Measurements from ENCODE around the gene CPM.

Gene CPM

DNA sequence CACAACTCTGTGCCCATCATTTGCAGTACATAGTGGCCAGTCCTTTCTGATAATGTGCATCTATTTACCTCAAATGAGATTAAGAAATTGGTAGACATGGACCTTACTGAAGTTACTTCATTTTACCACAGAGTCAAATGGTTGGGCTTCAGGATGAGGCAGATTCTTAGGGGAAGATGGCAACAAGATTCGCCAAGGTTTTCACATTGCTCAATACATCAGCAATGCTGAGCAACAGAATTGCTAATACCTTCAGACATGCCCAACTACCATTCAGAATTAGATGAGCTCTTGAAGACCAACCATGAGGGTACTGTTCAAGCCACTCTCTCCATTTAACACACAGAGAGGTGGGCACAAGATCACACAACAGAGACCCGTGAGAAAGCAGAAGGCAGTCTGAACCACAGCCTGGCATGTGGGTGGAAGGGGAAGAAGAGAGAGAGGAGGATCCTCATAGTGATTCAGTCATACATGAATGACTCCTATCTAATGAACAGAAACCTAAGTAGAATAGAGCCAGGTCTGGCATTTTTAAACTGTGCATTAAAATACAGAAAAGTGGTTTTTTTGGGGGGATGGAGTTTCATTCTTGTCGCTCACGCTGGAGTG is 28.5 kb downstream of the CPM start:
- peak; percentile 48 for DNase-seq (ENCODE audit: low read depth)

DNA sequence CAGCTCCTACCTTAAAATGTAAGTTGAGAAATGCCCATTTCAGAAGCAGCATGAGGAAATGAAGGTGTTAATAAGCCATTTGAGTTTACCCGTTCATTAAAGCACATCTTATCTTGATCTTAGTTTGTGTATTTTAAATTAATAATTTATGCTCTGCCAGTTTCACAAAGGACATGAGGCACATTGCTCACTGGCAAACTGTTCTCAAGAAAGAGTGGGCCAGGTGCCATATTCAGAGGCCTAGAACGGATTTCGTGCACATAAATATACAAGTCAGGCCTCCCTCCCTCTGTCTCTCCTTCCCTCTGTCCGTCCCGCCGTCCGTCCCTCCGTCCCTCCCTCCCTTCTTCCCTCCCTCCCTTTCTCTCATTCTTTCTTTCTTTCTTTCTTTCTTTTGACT is 29.5 kb downstream of the CPM start:
- DNase-seq (ENCODE audit: low read depth): no peak

DNA sequence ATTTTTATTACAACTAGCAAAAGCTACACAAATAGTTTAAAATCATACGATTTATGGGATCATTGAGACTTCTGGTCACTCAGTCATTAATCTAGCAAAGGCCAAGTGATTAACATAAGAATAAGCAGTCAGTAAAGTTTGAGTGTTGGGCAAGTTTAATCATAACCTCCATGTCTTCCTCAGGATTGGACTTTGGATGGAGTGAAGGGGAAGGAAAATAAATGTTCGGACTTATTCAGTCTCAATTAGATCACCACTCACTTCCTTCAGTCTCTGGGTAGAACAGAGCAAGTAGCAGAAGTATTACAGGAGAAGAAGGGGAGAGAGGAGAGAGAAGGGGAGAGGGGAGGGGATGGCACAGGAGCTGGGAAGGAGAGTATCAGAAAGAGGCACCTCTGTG is 31.4 kb downstream of the CPM start:
- DNase-seq (ENCODE audit: low read depth): no peak

DNA sequence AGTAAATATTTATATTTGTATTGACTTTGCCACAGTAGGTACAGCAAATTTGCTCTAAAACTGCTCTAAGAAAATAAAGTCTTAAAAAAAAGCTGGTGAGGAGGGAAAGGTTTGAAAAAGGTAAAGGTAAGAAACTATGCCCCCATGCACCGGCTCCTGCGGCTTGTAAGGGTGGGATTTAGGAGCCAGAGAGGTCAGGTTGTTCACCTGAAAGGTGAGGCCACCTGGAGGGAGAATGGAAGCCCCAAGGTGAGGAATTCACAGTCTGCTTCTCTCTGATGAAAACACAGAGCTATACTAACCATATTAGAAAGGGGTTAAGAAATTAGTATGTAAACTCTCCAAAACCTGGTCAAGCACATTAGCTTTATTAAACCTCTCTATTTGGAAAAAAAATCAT is 31.8 kb downstream of the CPM start:
- no peak for DNase-seq (ENCODE audit: low read depth)

DNA sequence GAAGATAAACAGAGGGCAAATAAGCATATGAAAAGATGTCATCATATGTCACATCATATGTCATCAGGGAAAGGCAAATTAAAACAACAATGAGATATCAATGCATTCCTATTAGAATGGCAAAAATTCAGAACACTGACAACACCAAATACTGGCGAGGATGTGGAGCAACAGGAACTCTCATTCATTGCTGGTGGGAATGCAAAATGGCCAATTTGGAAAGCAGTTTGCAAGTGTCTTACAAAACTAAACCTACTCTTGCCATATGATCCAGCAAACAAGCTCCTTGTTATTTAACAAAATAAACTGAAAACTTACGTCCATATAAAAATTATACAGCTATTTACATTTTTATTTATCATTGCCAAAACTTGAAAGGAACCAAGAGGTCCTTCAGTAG is 32.7 kb downstream of the CPM start:
- peak; percentile 20 for DNase-seq (ENCODE audit: low read depth)

DNA sequence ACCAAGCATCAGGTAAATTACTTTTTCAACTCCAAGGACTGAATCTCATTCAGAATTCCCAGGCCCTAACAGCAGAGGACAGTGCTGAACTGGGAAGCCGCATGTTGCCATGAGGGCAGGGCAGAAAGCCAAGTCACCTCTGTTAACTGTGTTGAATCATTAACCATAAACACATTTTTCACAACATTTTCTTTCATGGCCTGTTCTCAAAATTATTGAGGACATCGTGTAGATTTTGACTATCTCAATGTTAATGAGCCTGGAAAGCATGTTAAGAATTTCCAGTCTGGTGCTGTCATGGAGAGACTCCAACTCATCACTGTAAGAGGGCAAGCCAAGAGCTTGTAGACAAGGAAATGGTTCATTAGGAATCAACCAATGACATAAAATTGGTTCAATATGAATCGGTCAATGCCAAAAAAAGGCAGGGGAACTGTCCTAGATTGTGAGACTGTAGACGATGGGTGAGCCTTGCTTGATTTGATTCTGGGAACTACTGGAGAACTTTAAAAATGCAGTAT is 33.7 kb downstream of the CPM start:
- peak; percentile 95 for DNase-seq (ENCODE audit: low read depth)

DNA sequence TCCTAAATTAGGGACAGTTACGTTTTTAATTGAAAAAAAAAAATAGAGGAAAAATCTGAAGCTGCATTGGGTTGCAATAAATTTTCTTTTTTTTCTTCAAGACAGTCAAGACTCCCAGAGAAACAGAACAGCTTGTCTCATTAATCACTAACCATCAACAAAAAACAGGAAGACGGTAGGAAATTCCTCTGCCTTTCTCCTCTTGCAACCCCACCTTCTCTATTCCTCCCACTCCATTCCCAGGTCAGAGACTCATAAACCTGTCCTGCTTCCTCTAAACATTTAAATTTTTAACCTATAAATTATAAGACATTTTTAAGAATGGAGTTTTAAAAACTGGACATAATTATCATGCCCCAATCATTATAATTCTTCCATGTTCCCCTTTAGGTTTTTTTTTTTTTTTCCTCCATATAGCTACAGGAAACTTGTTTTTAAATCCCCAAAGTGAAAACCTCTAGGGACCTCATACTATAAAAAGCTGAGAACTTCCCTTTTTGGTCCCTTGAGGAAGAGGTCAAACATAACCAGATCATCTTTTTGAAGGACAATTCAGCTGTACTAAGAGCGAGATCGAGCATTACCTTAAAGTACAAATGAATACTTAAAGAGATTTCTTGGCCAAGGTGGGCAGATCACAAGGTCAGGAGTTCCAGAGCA is 36.0 kb downstream of the CPM start:
- DNase-seq (ENCODE audit: low read depth): no peak

DNA sequence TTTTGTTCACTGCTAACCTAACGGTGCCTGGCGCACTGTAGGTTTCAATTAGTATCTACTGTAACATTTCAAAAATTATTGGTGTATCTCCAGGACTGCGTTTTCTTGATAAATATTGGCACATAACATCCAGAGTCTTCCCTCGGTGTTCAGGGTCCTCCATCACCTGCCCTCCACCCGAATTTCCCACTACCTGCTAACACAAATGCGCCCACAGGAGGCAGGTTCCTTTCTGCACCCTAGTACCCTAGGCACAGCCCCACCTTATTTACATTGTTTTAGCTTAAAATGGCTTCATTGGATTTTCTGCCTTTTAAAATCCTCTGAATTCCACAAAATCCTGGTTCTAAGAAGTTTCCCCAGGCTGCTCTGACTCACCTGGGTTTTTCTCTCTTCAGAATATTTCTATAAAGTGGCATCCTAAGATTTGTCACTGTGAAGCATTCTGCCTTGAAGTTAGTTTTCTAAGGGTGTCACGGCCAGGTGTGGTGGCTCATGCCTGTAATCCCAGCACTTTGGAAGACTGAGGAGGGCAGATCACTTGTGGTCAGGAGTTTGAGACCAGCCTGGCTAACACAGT is 38.6 kb downstream of the CPM start:
- DNase-seq (ENCODE audit: low read depth): no peak

DNA sequence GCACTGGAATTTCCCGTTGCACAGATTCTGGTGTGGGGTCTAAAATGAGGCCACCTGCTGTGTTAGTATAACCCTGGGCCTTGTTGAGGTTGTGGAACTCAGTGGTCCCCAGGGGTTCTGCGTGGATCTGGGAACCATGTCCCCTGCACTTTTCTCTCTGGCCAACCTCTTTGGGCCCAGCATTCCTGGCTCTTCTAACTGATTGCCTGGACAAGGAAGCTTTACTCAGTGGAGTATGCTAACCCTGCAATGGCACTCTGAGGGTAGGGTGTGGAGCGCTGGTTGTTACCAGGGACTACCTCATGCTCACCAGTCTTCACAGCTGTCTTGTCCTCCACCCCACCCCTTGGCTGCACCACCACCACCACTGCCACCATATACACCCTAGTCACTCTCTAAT is 39.2 kb downstream of the CPM start:
- DNase-seq (ENCODE audit: low read depth): no peak

DNA sequence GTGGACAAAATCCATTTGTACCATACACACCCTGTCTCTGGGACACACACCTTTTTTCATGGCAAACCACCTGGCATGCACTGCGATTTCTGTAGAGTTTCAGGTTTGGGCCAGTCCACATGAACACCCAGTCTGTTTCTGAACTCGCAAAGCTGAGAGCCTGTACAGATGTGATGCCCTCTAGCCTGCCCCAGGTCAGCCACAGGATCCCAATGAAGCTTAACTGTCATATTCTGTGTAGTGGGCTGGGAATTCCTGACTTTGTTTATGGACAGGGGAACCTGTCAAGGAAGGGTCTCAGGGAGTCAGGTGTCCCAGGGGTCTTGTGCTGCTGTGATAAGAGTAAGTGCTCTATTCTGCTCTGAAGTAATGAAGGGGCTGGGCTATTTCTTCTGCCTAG is 39.8 kb downstream of the CPM start:
- DNase-seq (ENCODE audit: low read depth): no peak

DNA sequence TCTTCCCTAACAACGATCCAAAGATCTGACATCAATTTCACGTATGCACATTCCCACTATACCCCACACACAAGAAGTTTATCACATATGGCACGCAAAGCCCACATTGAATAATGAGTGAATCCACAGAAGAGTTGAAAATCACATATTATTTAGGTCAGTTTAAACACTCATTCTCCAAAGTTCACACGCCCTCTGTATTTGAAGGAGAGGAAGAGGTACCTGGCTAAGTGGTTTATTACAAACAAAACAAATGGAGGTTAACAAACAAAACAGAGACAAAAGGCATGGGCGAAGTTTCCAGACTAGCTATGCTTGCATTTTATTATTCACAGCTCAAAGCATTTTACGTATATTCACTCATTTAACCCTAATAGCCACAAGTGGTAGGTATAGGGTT is 41.8 kb downstream of the CPM start:
- DNase-seq (ENCODE audit: low read depth): no peak

DNA sequence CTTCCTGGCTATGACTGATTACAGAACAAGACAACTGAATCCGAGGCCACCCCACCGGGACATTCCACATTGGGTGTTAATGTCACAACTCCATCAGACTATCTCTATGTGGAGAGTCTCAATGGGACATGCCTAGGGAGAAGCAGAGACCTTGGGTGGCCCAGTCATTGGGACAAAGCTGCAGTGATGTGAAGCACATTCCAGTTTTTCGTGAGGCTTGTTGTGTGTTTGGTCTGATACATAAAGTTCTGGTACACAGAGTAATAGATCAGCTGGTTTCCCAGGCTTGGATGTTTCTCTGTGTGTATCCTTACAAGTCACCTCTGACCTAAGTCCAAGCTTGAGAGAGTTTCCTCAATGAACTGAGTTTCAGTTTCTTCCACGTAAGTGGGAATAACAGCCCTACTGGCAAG is 42.3 kb downstream of the CPM start:
- DNase-seq (ENCODE audit: low read depth): no peak

DNA sequence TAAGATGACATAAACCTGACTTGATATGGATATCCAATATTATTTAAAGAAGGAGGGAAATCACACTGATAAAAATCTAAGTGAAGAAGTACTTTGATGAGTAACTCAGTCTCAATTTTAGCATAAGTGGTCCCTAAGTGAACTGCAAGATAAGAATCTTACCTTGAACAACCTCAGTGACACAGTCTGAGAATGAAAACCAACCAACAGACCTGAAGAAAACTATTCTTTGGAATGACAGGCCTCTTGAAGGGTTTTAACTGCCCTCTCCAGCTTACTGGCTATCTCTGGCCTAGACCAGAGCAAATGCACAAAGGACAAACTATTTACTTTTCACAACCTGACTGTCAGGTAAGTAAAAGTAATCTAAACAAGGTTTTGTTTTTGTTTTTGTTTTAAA is 44.7 kb downstream of the CPM start:
- DNase-seq (ENCODE audit: low read depth): no peak

DNA sequence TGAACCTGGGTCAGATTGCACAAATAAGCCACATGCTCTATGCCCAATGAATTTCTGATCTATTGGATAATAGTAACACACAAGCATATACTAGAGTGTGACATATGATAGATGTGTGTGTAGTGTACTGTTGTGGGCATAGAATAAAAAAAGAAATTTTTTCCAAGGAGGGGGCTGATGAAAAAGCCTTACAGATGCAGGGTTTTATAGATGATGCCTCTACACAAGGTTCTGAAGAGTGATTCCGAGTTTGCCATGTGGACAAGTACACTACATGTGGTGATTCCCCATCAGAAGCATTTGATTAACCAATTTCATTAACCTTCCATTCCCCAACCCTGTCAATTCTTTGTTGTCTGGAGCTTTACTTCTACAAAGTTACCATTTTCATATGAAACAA is 45.3 kb downstream of the CPM start:
- DNase-seq (ENCODE audit: low read depth): no peak

DNA sequence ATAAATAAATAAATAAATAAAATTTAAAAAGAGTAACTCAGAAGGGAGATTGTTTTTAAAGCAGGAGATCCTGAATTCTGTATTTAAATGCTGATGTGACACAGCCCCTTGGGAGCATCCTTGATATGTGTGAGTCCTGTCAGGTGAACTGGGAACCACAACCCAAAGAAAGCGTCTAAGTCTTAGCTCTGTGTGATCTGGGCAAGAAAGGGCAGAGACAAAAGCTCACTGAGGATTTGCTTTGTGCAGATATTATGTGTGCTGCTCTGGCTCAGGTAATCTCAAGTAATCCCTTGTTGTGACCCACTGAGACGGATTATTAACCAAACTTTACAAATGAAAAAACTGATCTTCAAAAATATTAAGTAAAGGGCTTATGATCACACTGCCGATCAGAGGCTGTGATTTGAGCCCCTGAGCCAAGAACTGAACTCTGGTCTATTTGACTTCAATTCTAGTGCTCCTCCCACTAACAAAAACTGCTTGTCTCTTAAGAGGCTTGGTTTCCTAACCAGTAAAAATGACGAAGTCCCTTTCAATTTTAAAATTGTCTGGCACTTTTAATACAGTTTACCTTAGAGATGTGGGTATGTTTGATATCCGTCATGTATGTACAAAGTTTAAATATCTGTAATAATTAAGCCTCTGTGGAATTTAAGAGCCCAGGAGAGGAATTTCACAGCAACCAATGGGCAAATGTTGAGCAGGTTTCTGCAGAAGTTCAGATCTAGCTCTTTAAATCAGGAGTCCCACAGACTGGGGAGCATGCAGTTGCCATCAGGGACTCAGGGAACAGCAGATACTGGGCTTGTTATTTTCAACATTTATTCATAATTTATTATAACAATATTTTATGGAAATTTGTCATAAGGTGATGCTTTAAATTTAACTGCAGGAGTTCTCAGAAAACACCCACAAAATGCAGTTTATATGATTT is 46.1 kb downstream of the CPM start:
- no peak for DNase-seq (ENCODE audit: low read depth)

DNA sequence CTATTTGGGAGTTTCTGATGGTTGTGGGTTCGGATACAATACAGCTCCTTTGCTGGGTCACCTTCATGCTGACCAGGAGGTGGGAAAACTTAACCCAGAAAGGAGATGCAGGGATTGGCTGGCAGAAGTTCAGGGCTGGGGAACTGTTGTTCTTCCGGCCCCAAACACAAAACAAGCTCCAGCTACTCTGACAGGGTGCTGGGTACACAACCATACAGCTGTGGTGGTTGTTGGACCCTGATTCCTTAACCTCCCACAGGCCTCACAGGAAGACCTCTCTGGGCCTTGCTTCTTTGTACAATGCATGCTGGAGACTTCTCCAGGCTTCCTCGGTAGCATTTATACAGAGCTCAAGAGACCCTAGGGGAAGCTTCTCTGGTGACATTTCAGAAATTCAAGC is 47.6 kb downstream of the CPM start:
- DNase-seq (ENCODE audit: low read depth): no peak

DNA sequence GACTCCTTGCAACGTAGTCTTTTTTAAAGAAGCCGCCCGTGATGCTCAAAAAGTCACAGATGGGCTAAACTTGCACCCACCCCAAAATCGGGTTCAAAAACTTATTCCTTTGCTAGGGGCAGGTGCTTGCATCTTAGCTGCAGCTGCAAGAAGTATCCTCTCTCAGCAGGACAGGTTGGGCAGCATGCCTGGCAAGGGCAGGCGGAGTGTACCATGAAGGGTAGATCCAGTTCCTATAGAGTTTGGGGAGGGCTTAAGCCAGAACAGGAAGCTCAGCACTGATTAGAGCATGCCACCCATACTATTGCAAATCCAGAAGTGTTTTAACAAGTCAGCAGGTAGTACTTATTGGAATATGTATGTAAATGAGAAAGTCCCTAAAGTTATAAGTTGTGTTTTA is 48.7 kb downstream of the CPM start:
- DNase-seq (ENCODE audit: low read depth): no peak

DNA sequence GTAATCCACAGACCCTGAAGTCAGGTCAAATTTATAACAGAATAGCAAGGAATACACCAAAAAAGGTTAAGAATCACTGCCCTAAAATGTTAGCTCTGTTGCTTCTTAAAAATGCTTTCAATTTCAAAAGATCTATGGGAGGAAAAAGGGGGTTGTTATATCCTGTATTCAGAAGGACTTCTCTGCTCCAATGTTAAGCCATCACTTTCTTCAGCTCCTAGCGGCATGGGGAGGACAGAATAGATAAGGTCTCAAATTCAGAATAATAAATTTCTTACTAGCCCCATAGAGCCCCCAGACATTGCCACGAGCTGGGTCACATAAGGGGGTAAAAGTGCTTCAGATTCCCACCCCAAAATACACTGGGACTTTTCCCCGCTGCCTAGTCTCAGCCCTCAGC is 49.8 kb downstream of the CPM start:
- DNase-seq (ENCODE audit: low read depth): no peak

DNA sequence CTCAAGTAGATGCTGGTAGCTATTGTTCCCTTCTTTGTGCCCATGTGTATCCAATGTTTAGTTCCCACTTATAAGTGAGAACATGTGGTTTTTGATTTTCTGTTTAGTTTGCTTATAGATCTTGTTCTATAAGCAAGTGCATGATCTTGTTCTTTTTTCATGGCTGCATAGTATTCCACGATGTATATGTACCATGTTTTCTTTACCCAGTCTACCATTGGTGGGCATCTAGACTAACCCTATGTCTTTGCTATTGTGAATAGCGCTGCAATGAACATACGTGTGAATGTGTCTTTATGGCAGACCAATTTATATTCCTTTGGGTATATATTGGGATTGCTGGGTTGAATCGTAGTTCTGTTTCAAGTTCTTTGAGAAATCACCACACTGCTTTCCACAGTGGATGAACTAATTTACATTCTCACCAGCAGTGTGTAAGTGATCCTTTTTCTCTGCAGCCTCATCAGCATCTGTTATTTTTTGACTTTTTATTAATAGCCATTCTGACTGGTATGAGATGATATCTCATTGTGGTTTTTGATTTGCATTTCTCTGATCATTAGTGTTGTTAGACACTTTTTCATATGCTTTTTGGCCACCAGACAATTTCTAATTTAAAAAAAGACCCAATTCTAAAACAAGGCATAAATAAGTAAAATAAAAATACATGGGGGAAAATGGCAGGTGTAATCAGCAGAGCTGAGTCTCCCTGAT is 50.6 kb downstream of the CPM start:
- DNase-seq (ENCODE audit: low read depth): no peak

DNA sequence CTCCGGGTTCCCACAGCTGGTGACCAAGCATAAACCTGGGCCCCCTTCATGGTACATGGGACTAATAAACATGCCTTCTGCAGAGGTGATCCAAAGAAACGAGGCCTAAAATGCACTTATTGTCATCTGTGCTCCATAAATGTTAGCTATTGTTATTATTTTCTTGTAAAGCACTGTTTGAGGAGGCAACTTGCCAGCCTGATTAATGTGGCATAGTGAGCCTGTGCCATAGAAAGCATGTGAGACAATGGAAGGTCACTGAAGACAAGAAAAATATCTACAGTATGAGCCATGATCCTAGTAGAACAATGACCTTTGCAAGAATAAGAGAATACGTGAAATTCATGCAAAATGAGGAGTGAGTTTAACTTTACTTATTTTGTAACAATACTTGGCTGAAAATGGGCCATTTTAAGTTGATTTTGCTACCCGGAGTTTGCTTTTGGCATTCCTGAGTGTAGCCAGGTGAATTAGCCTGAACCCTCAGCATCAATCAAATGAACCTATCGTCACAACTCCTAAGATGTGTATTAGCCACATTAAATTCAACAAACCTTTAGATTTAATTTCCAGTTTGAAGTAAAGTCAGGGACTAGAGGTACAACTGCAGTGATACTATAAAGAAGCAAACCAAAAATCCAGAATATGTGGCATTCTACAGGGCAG is 52.2 kb downstream of the CPM start:
- DNase-seq (ENCODE audit: low read depth): no peak

DNA sequence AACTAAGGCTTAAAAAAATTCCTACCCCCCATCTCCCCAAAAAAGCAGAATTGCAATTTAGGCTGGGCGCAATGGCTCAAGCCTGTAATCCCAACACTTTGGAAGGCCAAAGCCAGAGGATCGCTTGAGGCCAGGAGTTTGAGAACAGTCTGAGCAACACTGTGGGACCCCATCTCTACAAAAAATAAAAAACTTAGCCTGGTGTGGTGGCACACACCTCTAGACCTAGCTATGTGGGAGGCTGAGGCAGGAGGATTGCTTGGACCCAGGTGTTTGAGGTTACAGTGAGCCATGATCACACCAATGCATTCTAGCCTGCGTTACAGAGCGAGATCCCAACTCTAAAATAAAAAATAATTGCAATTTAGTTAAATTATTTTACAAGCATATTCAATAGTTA is 54.1 kb downstream of the CPM start:
- no peak for DNase-seq (ENCODE audit: low read depth)
